Mesenchymal stem cell (in vitro differentiated cells and primary cell): Measurements from ENCODE around the gene PLBD1. TPM values are rescaled to one million over a fixed set of nuclear protein-coding genes. Genes with fewer than 3 reads are reported as not detected.
A peak's percentile ranks its signal among the peaks of the same experiment; 100 is the strongest.

Experiments
- DNase-seq: peaks from one replicate; pipeline ENCODE4 v3.0.0-alpha.2; 2013
- H2AFZ ChIP-seq: one replicate; pipeline ENCODE4 v1.6.1; 2013; ENCODE audit warnings: low read depth, mild to moderate bottlenecking, control low read depth, inconsistent platforms, low read length, moderate library complexity
- H2AK5ac ChIP-seq: 2 replicates; pipeline ENCODE4 v1.6.1; 2013; ENCODE audit warnings: low read length, moderate library complexity, mild to moderate bottlenecking, inconsistent platforms; ENCODE audit not compliant: severe bottlenecking
- H2BK120ac ChIP-seq: one replicate; pipeline ENCODE4 v1.6.1; 2013; ENCODE audit warnings: low read depth, mild to moderate bottlenecking, inconsistent platforms, low read length, moderate library complexity
- H2BK12ac ChIP-seq, 2 experiments: one replicate each; pipeline ENCODE4 v1.6.1; 2013; ENCODE audit warnings: inconsistent platforms in 2 of 2, low read length in 2 of 2, mild to moderate bottlenecking in 2 of 2, moderate library complexity in 2 of 2, control low read depth in 1 of 2
- H2BK15ac ChIP-seq: one replicate; pipeline ENCODE4 v1.6.1; 2013; ENCODE audit warnings: mild to moderate bottlenecking, low read depth, inconsistent platforms; ENCODE audit not compliant: poor library complexity, severe bottlenecking
- H2BK5ac ChIP-seq: 2 replicates; pipeline ENCODE4 v1.6.1; 2013; ENCODE audit warnings: low read depth, mild to moderate bottlenecking, low read length, control low read depth, inconsistent platforms; ENCODE audit not compliant: poor library complexity, severe bottlenecking
- H3K14ac ChIP-seq, 2 experiments: one replicate each; pipeline ENCODE4 v1.6.1; 2013; ENCODE audit warnings: inconsistent platforms in 2 of 2, low read length in 2 of 2, control low read depth in 1 of 2, mild to moderate bottlenecking in 1 of 2, moderate library complexity in 1 of 2
- H3K18ac ChIP-seq, 2 experiments: one replicate each; pipeline ENCODE4 v1.6.1; 2013; ENCODE audit warnings: inconsistent platforms in 2 of 2, low read length in 2 of 2, control low read depth in 1 of 2, low read depth in 1 of 2, mild to moderate bottlenecking in 1 of 2
- H3K23ac ChIP-seq, 2 experiments: one replicate each; pipeline ENCODE4 v1.6.1; 2013; ENCODE audit warnings: inconsistent platforms in 2 of 2, low read length in 2 of 2, mild to moderate bottlenecking in 2 of 2, moderate library complexity in 2 of 2, control low read depth in 1 of 2
- H3K27ac ChIP-seq: 2 replicates; pipeline ENCODE4 v1.5.1; 2013; ENCODE audit warnings: mild to moderate bottlenecking, moderate library complexity, low read length, control low read depth, inconsistent platforms; ENCODE audit not compliant: poor library complexity, severe bottlenecking
- H3K27me3 ChIP-seq, 2 experiments: 2 replicates each; pipeline versions ENCODE4 v1.6.1 to v1.7.0; 2013; ENCODE audit warnings: low read length in 2 of 2, mild to moderate bottlenecking in 2 of 2, moderate library complexity in 2 of 2, control low read depth in 1 of 2, inconsistent platforms in 1 of 2; ENCODE audit not compliant: control insufficient read depth in 1 of 2, insufficient read depth in 1 of 2
- H3K36me3 ChIP-seq, 2 experiments: 2 replicates each; pipeline versions ENCODE4 v1.6.1 to v1.7.0; 2013; ENCODE audit warnings: low read length in 2 of 2, control low read depth in 1 of 2, inconsistent platforms in 1 of 2, low read depth in 1 of 2, mild to moderate bottlenecking in 1 of 2; ENCODE audit not compliant: insufficient read depth in 2 of 2, control insufficient read depth in 1 of 2
- H3K4ac ChIP-seq, 2 experiments: one replicate each; pipeline ENCODE4 v1.6.1; 2013; ENCODE audit warnings: inconsistent platforms in 2 of 2, low read length in 2 of 2, mild to moderate bottlenecking in 2 of 2, moderate library complexity in 2 of 2, control low read depth in 1 of 2, low read depth in 1 of 2
- H3K4me1 ChIP-seq: 2 replicates; pipeline ENCODE4 v1.6.1; 2013; ENCODE audit warnings: low read depth, low read length, control low read depth; ENCODE audit not compliant: control insufficient read depth, insufficient read depth
- H3K4me2 ChIP-seq: 2 replicates; pipeline ENCODE4 v1.6.1; 2013; ENCODE audit warnings: low read length, mild to moderate bottlenecking, inconsistent platforms; ENCODE audit not compliant: poor library complexity, severe bottlenecking
- H3K4me3 ChIP-seq, 2 experiments: 2 replicates each; pipeline versions ENCODE4 v1.5.1 to v1.7.0; 2013; ENCODE audit warnings: low read length in 2 of 2, mild to moderate bottlenecking in 2 of 2, control low read depth in 1 of 2, low read depth in 1 of 2; ENCODE audit not compliant: insufficient read depth in 1 of 2
- H3K79me1 ChIP-seq: replicated peaks from 2 replicates; pipeline ENCODE4 v1.6.1; 2013; ENCODE audit warnings: mild to moderate bottlenecking, control low read depth, low read length, inconsistent platforms; ENCODE audit not compliant: poor library complexity, severe bottlenecking
- H3K9ac ChIP-seq: 2 replicates; pipeline ENCODE4 v1.7.0; 2013; ENCODE audit warnings: mild to moderate bottlenecking, low read length, moderate library complexity
- H3K9me3 ChIP-seq: 2 replicates; pipeline ENCODE4 v1.7.0; 2013; ENCODE audit warnings: mild to moderate bottlenecking, low read length; ENCODE audit not compliant: control insufficient read depth
- H4K8ac ChIP-seq: one replicate; pipeline ENCODE4 v1.6.1; 2013; ENCODE audit warnings: inconsistent platforms, mild to moderate bottlenecking, low read length, moderate library complexity
- H4K91ac ChIP-seq: one replicate; pipeline ENCODE4 v1.6.1; 2013; ENCODE audit warnings: mild to moderate bottlenecking, low read length, inconsistent platforms
- WGBS: methylation state at CpG from one replicate; pipeline ENCODE4 v1.1.7; 2013; ENCODE audit warnings: mixed read lengths; 5-methylcytosine and 5-hydroxymethylcytosine counted together
- polyA plus RNA-seq, 2 experiments: library from polyadenylated mRNA; stranded (reverse); fragments of 200-250 nt; gene quantifications; one replicate each; pipeline ENCODE4 v1.2.3, GENCODE V29; 2013

Gene PLBD1
- 9.5 TPM for polyA plus RNA-seq (2013, experiment 1 of 2)
- 9.3 TPM for polyA plus RNA-seq (2013, experiment 2 of 2)

GRCh38 chr12:14567351-14568162 lies at the start of gene PLBD1:
PLBD1 (minus strand) TSS chr12:14567883; CDS start chr12:14567696, 187 bp downstream.
- Histone ChIP-seq H3K27ac (no peak within 1 kb of the TSS), H2BK5ac (no peak within 1 kb of the TSS), H3K9ac (peak within 1 kb of the TSS; percentile 74), H3K4me1 (peaks cover 7% of the 10 kb centered on the region), H4K91ac (peak within 1 kb of the TSS; percentile 12), H2AFZ (peak within 1 kb of the TSS; percentile 87), H2AK5ac (no peak within 1 kb of the TSS), H3K14ac (peak within 1 kb of the TSS in 1 of 2 experiments; percentile 90), H3K4me2 (peak within 1 kb of the TSS; percentile 96), H3K23ac (no peak within 1 kb of the TSS), H4K8ac (peak within 1 kb of the TSS; percentile 87), H3K18ac (peak within 1 kb of the TSS; percentile 38 to 85), H2BK120ac (peak within 1 kb of the TSS; percentile 12), H3K79me1 (no peaks in the 10 kb centered on the region), H3K27me3 (no peaks in the 10 kb centered on the region), H3K36me3 (no peaks in the 10 kb centered on the region), H2BK12ac (peak within 1 kb of the TSS; percentile 7 to 33), H3K9me3 (no peaks in the 10 kb centered on the region), H2BK15ac (peak within 1 kb of the TSS; percentile 48), H3K4me3 (peak within 1 kb of the TSS; percentile 52 to 73), H3K4ac (peak within 1 kb of the TSS in 1 of 2 experiments; percentile 17)
- WGBS, result 2% methylated on average over 72 of the region's 76 CpGs
- DNase-seq, result peak; percentile 55

GRCh38 chr12:14614704-14615121 lies 47.0 kb upstream of the PLBD1 start:
- Histone ChIP-seq H3K9ac (no peak overlapping the region), H4K8ac (no peak overlapping the region), H3K9me3 (peaks cover 7% of the 10 kb centered on the region), H3K18ac (no peak overlapping the region), H3K4ac (no peak overlapping the region), H2BK15ac (no peak overlapping the region), H3K27ac (no peak overlapping the region), H3K79me1 (no peaks in the 10 kb centered on the region), H3K23ac (no peak overlapping the region), H2AFZ (no peak overlapping the region), H3K27me3 (peaks cover 0 to 5% of the 10 kb centered on the region in 2 experiments), H3K4me3 (no peak overlapping the region), H3K4me2 (no peak overlapping the region), H2BK12ac (no peak overlapping the region), H2AK5ac (no peak overlapping the region), H4K91ac (no peak overlapping the region), H2BK120ac (no peak overlapping the region), H3K14ac (no peak overlapping the region), H3K4me1 (peaks cover 1% of the 10 kb centered on the region), H3K36me3 (no peaks in the 10 kb centered on the region), H2BK5ac (no peak overlapping the region)
- no peak for DNase-seq
- 70% methylated on average over 3 of the region's 3 CpGs for WGBS

- Histone ChIP-seq H4K8ac (no peak overlapping the region), H3K36me3 (no peaks in the 10 kb centered on the region), H3K4me1 (no peaks in the 10 kb centered on the region), H3K79me1 (no peaks in the 10 kb centered on the region), H3K14ac (no peak overlapping the region), H3K4me2 (no peak overlapping the region), H3K4me3 (no peak overlapping the region), H4K91ac (no peak overlapping the region), H3K23ac (no peak overlapping the region), H2BK5ac (no peak overlapping the region), H3K27ac (no peak overlapping the region), H2BK12ac (no peak overlapping the region), H2AFZ (no peak overlapping the region), H3K27me3 (peaks cover 0 to 5% of the 10 kb centered on the region in 2 experiments), H2BK15ac (no peak overlapping the region), H3K18ac (no peak overlapping the region), H2BK120ac (no peak overlapping the region), H3K9ac (no peak overlapping the region), H3K9me3 (peaks cover 7% of the 10 kb centered on the region), H2AK5ac (no peak overlapping the region), H3K4ac (no peak overlapping the region)
- DNase-seq, result no peak
- 53% methylated on average over 1 of the region's 1 CpG for WGBS
Observed at GRCh38 chr12:14613718-14614117, 46.0 kb upstream of the PLBD1 start.

GRCh38 chr12:14612898-14613445 lies 45.3 kb upstream of the PLBD1 start:
- no peak overlapping the region for H4K8ac ChIP-seq
- 74% methylated on average over 3 of the region's 3 CpGs for WGBS
- no peak overlapping the region for H2AFZ ChIP-seq
- H3K9me3 ChIP-seq, result peaks cover 9% of the 10 kb centered on the region
- H3K79me1 ChIP-seq, result no peaks in the 10 kb centered on the region
- no peak overlapping the region for H3K4me2 ChIP-seq
- no peak overlapping the region for H2AK5ac ChIP-seq
- H3K4ac ChIP-seq, result no peak overlapping the region
- H3K14ac ChIP-seq, result no peak overlapping the region
- H3K36me3 ChIP-seq, result no peaks in the 10 kb centered on the region
- no peak overlapping the region for H2BK12ac ChIP-seq
- no peak overlapping the region for H2BK120ac ChIP-seq
- no peak overlapping the region for H3K23ac ChIP-seq
- H2BK5ac ChIP-seq, result no peak overlapping the region
- H3K4me1 ChIP-seq, result no peaks in the 10 kb centered on the region
- H2BK15ac ChIP-seq, result no peak overlapping the region
- DNase-seq, result no peak
- no peak overlapping the region for H3K9ac ChIP-seq
- H3K27ac ChIP-seq, result no peak overlapping the region
- no peak overlapping the region for H3K18ac ChIP-seq
- no peak overlapping the region for H3K4me3 ChIP-seq
- peaks cover 0 to 5% of the 10 kb centered on the region in 2 experiments for H3K27me3 ChIP-seq
- H4K91ac ChIP-seq, result no peak overlapping the region
